Adrenal gland (tissue), 12 donors: ENCODE measurements around the gene FAR2. TPM values are rescaled to one million over a fixed set of nuclear protein-coding genes. Genes with fewer than 3 reads are reported as not detected.
"Not testable (repeated sequence)": the region's sequence is repeated elsewhere in the genome, so short reads cannot be mapped to it uniquely, and the experiment has no call there.

Experiments
- DNase-seq, 7 donors: peaks; one replicate each; pipeline ENCODE4 v3.0.0-alpha.2; 2019 to 2020
- H3K27ac ChIP-seq, 5 donors: fragments of 200-600 bp; sonication (generic) in 4 of 5; 1 replicate in 3 of 5; 2 replicates in 2 of 5; pipeline versions ENCODE4 v1.5.1 to v1.8.0; 2016 to 2020; ENCODE audit warnings: mild to moderate bottlenecking in 1 of 5
- H3K27me3 ChIP-seq: fragments of 200-600 bp; 2 replicates; pipeline ENCODE4 v1.8.0; 2021
- H3K36me3 ChIP-seq, 2 donors: fragments of 200-600 bp; replicated peaks in 1 of 2; 1 replicate in 1 of 2; 2 replicates in 1 of 2; pipeline versions ENCODE4 v1.5.1 to v1.8.0; 2018 to 2022
- H3K4me1 ChIP-seq, 2 donors: fragments of 200-600 bp; replicated peaks in 1 of 2; 1 replicate in 1 of 2; 2 replicates in 1 of 2; pipeline versions ENCODE4 v1.5.1 to v1.8.0; 2018 to 2021
- H3K4me3 ChIP-seq, 4 donors: fragments of 200-600 bp; sonication (generic) in 3 of 4; one replicate each; pipeline ENCODE4 v1.5.1; 2016 to 2018
- H3K9me3 ChIP-seq, 3 donors: fragments of 200-600 bp; sonication (generic) in 1 of 3; replicated peaks in 1 of 3; 1 replicate in 2 of 3; 2 replicates in 1 of 3; pipeline versions ENCODE4 v1.5.1 to v1.8.0; 2016 to 2021
- CTCF ChIP-seq, 6 experiments: fragments of 450-650 bp in 4 of 6; fragments of 200-600 bp in 2 of 6; sonication (generic) in 1 of 6; IDR thresholded peaks; 1 replicate in 5 of 6; 2 replicates in 1 of 6; pipeline versions ENCODE4 v1.5.1 to v1.8.0; 2016 to 2021; ENCODE audit warnings: antibody characterized with exemption in 6 of 6, mild to moderate bottlenecking in 2 of 6, moderate library complexity in 1 of 6
- POLR2A ChIP-seq, 2 donors: fragments of 450-650 bp; IDR thresholded peaks; one replicate each; pipeline ENCODE4 v1.6.1; 2017; ENCODE audit warnings: antibody characterized with exemption in 2 of 2, mild to moderate bottlenecking in 2 of 2, moderate library complexity in 1 of 2
- WGBS, 4 donors: extraction: QIAGEN DNeasy Blood & Tissue Kit in 2 of 4; methylation state at CpG; one replicate each; pipeline versions ENCODE4 v1.1.5 to v1.1.7; 2013 to 2017; 5-methylcytosine and 5-hydroxymethylcytosine counted together
- intact Hi-C, 2 donors: fragments of 100-400 bp; cut with DNase I; formaldehyde crosslinking; loops; one replicate each; pipeline versions ENCODE4 v1.14.1 to v1.15.0; 2022 to 2023
- polyA plus RNA-seq, 3 donors: library from polyadenylated mRNA; stranded (reverse); fragments of 200-250 nt in 2 of 3; fragments of 350-450 nt in 1 of 3; fragmentation: Illumina TruSeq in 1 of 3; extraction: RNeasy Lipid Tissue Mini Kit (QIAGEN cat#74804) in 1 of 3; gene quantifications; one replicate each; pipeline ENCODE4 v1.2.3, GENCODE V29; 2013 to 2014
- total RNA-seq, 9 donors: library from RNA; depleted of rRNA in 4 of 9; stranded (reverse); fragments of >200 nt in 4 of 9; fragments of 120-200 nt in 1 of 9; fragmentation: NEBNext Ultra II Directional in 1 of 9; extraction: Animal tissue kit (Norgen Biotek cat#: 25700) in 1 of 9; gene quantifications; one replicate each; pipeline versions ENCODE4 v1.1.0 to v1.2.4, GENCODE V29; 2013 to 2023
- donor health status: healthy with polysubstance abuse.
- donor health status: Bipolar disorder and iron deficiency.
- donor health status: DM: yes; HTN: yes; CAD: no.
- donor health status: DM: no; HTN: no; CAD: no.
- donor health status: DM: no; HTN: no; CAD: no.
- donor health status: DM: yes; HTN: yes; CAD: no.

FAR2 gene
- total and polyA plus RNA-seq, 12 donors: 1.9 to 10.3 (median 4.9) TPM

DNA sequence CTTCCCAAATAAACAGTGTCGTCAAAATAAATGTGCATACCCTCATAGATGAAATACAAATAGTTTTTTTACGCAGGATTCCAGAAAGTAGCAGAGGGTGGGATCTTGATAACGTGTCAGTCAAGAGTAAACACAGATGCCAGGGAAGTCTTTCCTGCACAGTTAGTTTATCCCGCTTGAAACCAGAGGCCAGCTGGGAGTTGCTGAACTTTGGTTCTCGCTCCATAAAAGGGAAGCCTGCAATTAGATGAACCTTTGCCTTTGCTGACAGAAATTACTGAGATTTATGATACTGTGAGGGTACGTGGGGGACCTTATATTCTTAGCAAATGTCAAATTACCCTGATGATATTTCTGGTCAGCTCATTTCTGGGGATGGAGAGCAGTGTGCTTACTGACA, 18.9 kb downstream of the FAR2 start:
- H3K4me3 ChIP-seq: no peak overlapping the region
- H3K4me1 ChIP-seq: peaks cover 0 to 15% of the 10 kb centered on the region in 2 donors
- DNase-seq: no peak
- no peak for TF ChIP-seq CTCF (IDR thresholded peaks at IDR 0.05)
- TF ChIP-seq POLR2A (IDR thresholded peaks at IDR 0.05): no peak
- no peaks in the 10 kb centered on the region for H3K9me3 ChIP-seq
- H3K27ac ChIP-seq: no peak overlapping the region
- H3K27me3 ChIP-seq: no peaks in the 10 kb centered on the region
- no peaks in the 10 kb centered on the region for H3K36me3 ChIP-seq
- intact Hi-C loops: no loop called here
- 56 to 64% (median 62%) methylated on average over 6 of the region's 6 CpGs for WGBS, 4 donors

- H3K27ac ChIP-seq, H3K9me3 ChIP-seq, H3K4me3 ChIP-seq, DNase-seq, intact Hi-C loops, H3K36me3 ChIP-seq, H3K27me3 ChIP-seq: not testable (repeated sequence)
- 43 to 52% (median 46%) methylated on average over 2 of the region's 2 CpGs for WGBS, 4 donors
- H3K4me1 ChIP-seq: peaks cover 0 to 13% of the 10 kb centered on the region in 2 donors
Observed at GRCh38 chr12:29169978-29170377, 20.9 kb downstream of the FAR2 start.

DNA sequence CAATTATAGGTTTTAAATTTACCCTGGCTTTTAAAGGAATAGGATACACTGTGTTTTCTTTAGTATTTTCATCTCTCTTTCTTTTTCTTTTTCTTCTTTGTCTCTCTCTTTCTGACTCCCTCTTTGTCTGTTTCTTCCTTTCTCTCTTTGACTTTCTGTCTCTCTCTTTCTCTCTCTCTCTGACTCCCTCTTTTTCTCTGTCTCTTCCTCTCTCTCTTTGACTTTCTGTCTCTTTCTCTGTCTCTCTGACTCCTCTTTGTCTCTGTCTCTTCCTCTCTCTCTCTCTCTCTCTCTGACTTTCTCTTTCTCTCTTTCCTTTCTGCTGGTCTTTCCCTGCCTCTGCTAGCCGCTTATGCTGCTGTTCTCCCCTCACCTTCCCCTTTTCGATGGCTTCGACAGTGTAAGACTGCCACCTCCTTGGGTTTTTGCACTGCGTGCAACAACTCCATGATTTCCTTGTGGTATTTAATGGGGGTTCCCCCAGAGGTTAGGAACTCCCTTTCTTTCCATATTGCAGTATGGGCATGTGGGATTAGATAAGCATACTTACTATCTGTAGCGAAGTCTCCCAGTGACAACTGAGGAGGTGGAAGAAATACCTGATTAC, 21.5 kb downstream of the FAR2 start:
- intact Hi-C loops, H3K27me3 ChIP-seq, DNase-seq, H3K4me1 ChIP-seq, H3K4me3 ChIP-seq, H3K27ac ChIP-seq, H3K9me3 ChIP-seq, H3K36me3 ChIP-seq: not testable (repeated sequence)
- 74 to 85% (median 80%) methylated on average over 5 of the region's 5 CpGs for WGBS, 4 donors

GRCh38 chr12:29171421-29172258, 22.6 kb downstream of the FAR2 start:
- WGBS, 4 donors: 82 to 88% (median 86%) methylated on average over 11 to 26 of the region's 26 CpGs
- H3K4me1 ChIP-seq: no peaks in the 10 kb centered on the region
- no peak overlapping the region for H3K4me3 ChIP-seq
- no peak overlapping the region for H3K27ac ChIP-seq
- intact Hi-C loops: no loop called here
- no peak for DNase-seq
- no peaks in the 10 kb centered on the region for H3K36me3 ChIP-seq
- no peak for TF ChIP-seq CTCF (IDR thresholded peaks at IDR 0.05)
- H3K27me3 ChIP-seq: no peaks in the 10 kb centered on the region
- no peaks in the 10 kb centered on the region for H3K9me3 ChIP-seq

- TF ChIP-seq POLR2A (IDR thresholded peaks at IDR 0.05): no peak
- no peak for TF ChIP-seq CTCF (IDR thresholded peaks at IDR 0.05)
- intact Hi-C loops: no loop called here
- Histone ChIP-seq H3K36me3 (no peaks in the 10 kb centered on the region), H3K9me3 (no peaks in the 10 kb centered on the region), H3K27me3 (no peaks in the 10 kb centered on the region), H3K4me1 (no peaks in the 10 kb centered on the region), H3K4me3 (no peak overlapping the region), H3K27ac (no peak overlapping the region)
- 55 to 65% (median 56%) methylated on average over 6 of the region's 6 CpGs for WGBS, 4 donors
- DNase-seq: no peak
Observed at GRCh38 chr12:29176941-29177340, 27.9 kb downstream of the FAR2 start.

GRCh38 chr12:29182247-29182646, 33.2 kb downstream of the FAR2 start:
- H3K4me1 ChIP-seq, intact Hi-C loops, H3K27ac ChIP-seq, DNase-seq, H3K4me3 ChIP-seq, H3K9me3 ChIP-seq, H3K27me3 ChIP-seq, H3K36me3 ChIP-seq: not testable (repeated sequence)
- WGBS, 4 donors: 91 to 93% (median 93%) methylated on average over 4 of the region's 4 CpGs
